Stomach smooth muscle (tissue), 2 donors: ENCODE measurements around the gene GATA5.

Source experiments
- H3K27ac ChIP-seq: one replicate; pipeline ENCODE4 v1.7.0; 2013; ENCODE audit warnings: mild to moderate bottlenecking, low read length, inconsistent platforms
- H3K27me3 ChIP-seq, 2 donors: one replicate each; pipeline ENCODE4 v1.7.0; 2013; ENCODE audit warnings: low read length in 2 of 2; ENCODE audit not compliant: insufficient read depth in 2 of 2, control insufficient read depth in 1 of 2
- H3K36me3 ChIP-seq, 2 donors: one replicate each; pipeline ENCODE4 v1.7.0; 2013; ENCODE audit warnings: low read length in 2 of 2; ENCODE audit not compliant: control insufficient read depth in 2 of 2, insufficient read depth in 2 of 2
- H3K4me1 ChIP-seq: one replicate; pipeline ENCODE4 v1.7.0; 2013; ENCODE audit warnings: low read length; ENCODE audit not compliant: control insufficient read depth, insufficient read depth
- H3K4me3 ChIP-seq, 2 donors: one replicate each; pipeline ENCODE4 v1.7.0; 2013; ENCODE audit warnings: low read length in 2 of 2
- H3K9ac ChIP-seq, 2 donors: one replicate each; pipeline ENCODE4 v1.7.0; 2013; ENCODE audit warnings: low read length in 2 of 2, mild to moderate bottlenecking in 1 of 2
- H3K9me3 ChIP-seq, 2 donors: one replicate each; pipeline ENCODE4 v1.7.0; 2013; ENCODE audit warnings: low read length in 2 of 2; ENCODE audit not compliant: control insufficient read depth in 2 of 2
- donor health status: healthy.
- donor health status: Pancreatic carcinoma.

GATA5 gene

GRCh38 chr20:62487561-62488354 is 12.0 kb upstream of the GATA5 start:
- H3K9ac ChIP-seq, result no peak overlapping the region
- peaks cover 2% of the 10 kb centered on the region for H3K4me1 ChIP-seq
- H3K27me3 ChIP-seq, result peaks cover 23 to 41% of the 10 kb centered on the region in 2 donors
- H3K27ac ChIP-seq, result no peak overlapping the region
- H3K4me3 ChIP-seq, result no peak overlapping the region
- no peaks in the 10 kb centered on the region for H3K36me3 ChIP-seq
- no peaks in the 10 kb centered on the region for H3K9me3 ChIP-seq

DNA sequence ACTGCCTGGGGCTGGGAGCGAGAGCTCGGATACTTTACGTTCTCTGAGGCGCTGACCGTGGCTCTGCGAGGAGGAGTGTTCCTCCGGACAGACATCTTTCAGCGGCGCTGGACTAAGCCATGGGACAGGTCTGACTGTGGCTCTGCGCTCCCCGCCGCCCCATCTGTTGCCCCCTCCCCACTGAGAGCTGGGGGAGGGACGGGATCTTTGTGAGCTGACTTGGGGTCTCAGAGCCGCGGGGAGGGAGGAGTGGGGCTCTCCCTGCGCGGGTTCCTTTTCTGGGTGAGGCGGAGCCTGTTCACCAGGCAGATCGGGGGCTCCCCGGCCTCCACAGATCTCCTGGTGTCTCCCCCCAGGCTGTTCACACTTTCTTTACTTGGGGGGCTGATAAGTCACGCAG is 11.3 kb upstream of the GATA5 start:
- Histone ChIP-seq H3K4me1 (peaks cover 2% of the 10 kb centered on the region), H3K4me3 (no peak overlapping the region), H3K9me3 (no peaks in the 10 kb centered on the region), H3K9ac (no peak overlapping the region), H3K27ac (no peak overlapping the region), H3K36me3 (no peaks in the 10 kb centered on the region), H3K27me3 (peaks cover 27 to 48% of the 10 kb centered on the region in 2 donors)

DNA sequence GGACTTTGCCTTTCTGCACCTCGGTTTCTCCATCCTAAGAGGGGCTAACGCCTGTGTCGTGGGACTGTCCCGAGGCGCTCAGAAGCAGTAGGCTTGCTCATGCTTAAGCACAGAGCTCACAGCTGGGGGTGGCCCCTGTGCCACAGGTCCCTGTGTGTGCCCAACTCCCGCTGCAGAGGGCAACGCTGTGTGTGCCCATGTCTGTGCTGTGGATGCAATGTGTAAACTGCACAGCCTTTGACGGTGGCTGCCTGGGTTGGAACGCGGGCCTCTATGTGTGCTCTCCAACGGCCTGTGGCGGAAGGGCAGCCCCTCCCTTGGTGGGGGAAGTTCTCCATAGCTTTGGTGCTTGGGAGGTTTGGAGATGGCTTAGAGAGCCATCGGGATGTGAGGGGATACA is 10.7 kb upstream of the GATA5 start:
- Histone ChIP-seq H3K9ac (no peak overlapping the region), H3K27ac (no peak overlapping the region), H3K4me3 (no peak overlapping the region), H3K9me3 (no peaks in the 10 kb centered on the region), H3K27me3 (peaks cover 32 to 54% of the 10 kb centered on the region in 2 donors), H3K36me3 (no peaks in the 10 kb centered on the region), H3K4me1 (peaks cover 2% of the 10 kb centered on the region)

- peaks cover 2% of the 10 kb centered on the region for H3K4me1 ChIP-seq
- H3K9me3 ChIP-seq, result no peaks in the 10 kb centered on the region
- H3K9ac ChIP-seq, result no peak overlapping the region
- H3K27ac ChIP-seq, result no peak overlapping the region
- H3K4me3 ChIP-seq, result no peak overlapping the region
- H3K36me3 ChIP-seq, result no peaks in the 10 kb centered on the region
- peaks cover 36 to 61% of the 10 kb centered on the region in 2 donors for H3K27me3 ChIP-seq
These were observed 9.9 kb upstream of the GATA5 start for GRCh38 chr20:62485701-62486089.

- no peak overlapping the region for H3K4me3 ChIP-seq
- peaks cover 2% of the 10 kb centered on the region for H3K4me1 ChIP-seq
- peaks cover 38 to 66% of the 10 kb centered on the region in 2 donors for H3K27me3 ChIP-seq
These were observed 9.4 kb upstream of the GATA5 start for GRCh38 chr20:62485062-62485700.

DNA sequence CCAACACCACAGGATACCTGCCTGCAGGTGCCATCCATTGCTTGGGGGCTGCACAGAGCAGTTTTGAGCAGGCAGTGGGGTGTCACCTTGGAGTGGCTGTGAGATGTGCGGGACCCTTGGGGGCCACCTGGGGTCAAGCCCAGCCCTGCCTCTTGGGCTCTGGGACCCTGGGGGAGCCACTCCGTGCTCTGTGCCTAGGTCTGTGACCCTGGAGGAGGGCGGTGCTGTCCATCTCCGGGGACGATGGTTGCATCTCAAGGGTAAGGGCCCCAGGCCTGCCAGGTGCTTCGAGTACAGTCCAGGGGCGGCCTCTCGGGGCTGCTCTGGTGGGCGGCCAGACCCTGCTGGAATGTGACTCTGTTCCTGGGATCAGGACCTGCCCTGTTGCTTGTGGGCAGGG is 8.7 kb upstream of the GATA5 start:
- Histone ChIP-seq H3K27ac (no peak overlapping the region), H3K4me1 (peaks cover 2% of the 10 kb centered on the region), H3K9ac (no peak overlapping the region), H3K9me3 (no peaks in the 10 kb centered on the region), H3K36me3 (no peaks in the 10 kb centered on the region), H3K27me3 (peaks cover 39 to 67% of the 10 kb centered on the region in 2 donors), H3K4me3 (no peak overlapping the region)

More at GRCh38 chr20:62485062-62485700, 9.4 kb upstream of the GATA5 start:
- no peak overlapping the region for H3K27ac ChIP-seq
- no peaks in the 10 kb centered on the region for H3K9me3 ChIP-seq
- H3K9ac ChIP-seq, result no peak overlapping the region
- no peaks in the 10 kb centered on the region for H3K36me3 ChIP-seq

- H3K9me3 ChIP-seq, result no peaks in the 10 kb centered on the region
- H3K27ac ChIP-seq, result no peak overlapping the region
- H3K4me1 ChIP-seq, result peaks cover 2% of the 10 kb centered on the region
- no peaks in the 10 kb centered on the region for H3K36me3 ChIP-seq
- no peak overlapping the region for H3K4me3 ChIP-seq
- H3K9ac ChIP-seq, result no peak overlapping the region
- H3K27me3 ChIP-seq, result peaks cover 43 to 73% of the 10 kb centered on the region in 2 donors
These were observed 8.0 kb upstream of the GATA5 start for GRCh38 chr20:62483613-62484458.

GRCh38 chr20:62482974-62483373 is 7.2 kb upstream of the GATA5 start:
- peaks cover 2% of the 10 kb centered on the region for H3K4me1 ChIP-seq
- H3K27ac ChIP-seq, result no peak overlapping the region
- H3K27me3 ChIP-seq, result peaks cover 47 to 75% of the 10 kb centered on the region in 2 donors
- no peak overlapping the region for H3K4me3 ChIP-seq
- no peaks in the 10 kb centered on the region for H3K36me3 ChIP-seq
- H3K9me3 ChIP-seq, result no peaks in the 10 kb centered on the region
- H3K9ac ChIP-seq, result no peak overlapping the region

GRCh38 chr20:62482146-62482809 is 6.5 kb upstream of the GATA5 start:
- H3K9ac ChIP-seq, result no peak overlapping the region
- H3K9me3 ChIP-seq, result no peaks in the 10 kb centered on the region
- H3K27me3 ChIP-seq, result peaks cover 52 to 81% of the 10 kb centered on the region in 2 donors
- H3K36me3 ChIP-seq, result no peaks in the 10 kb centered on the region
- H3K4me3 ChIP-seq, result no peak overlapping the region
- H3K27ac ChIP-seq, result no peak overlapping the region
- H3K4me1 ChIP-seq, result peaks cover 2% of the 10 kb centered on the region

- Histone ChIP-seq H3K9me3 (no peaks in the 10 kb centered on the region), H3K4me1 (peaks cover 4% of the 10 kb centered on the region), H3K4me3 (no peak overlapping the region), H3K27me3 (peaks cover 49 to 80% of the 10 kb centered on the region in 2 donors), H3K27ac (no peak overlapping the region), H3K9ac (no peak overlapping the region), H3K36me3 (no peaks in the 10 kb centered on the region)
These were observed 5.8 kb upstream of the GATA5 start for GRCh38 chr20:62481425-62482145.
